Measurements from ENCODE around the gene PACC1.

DNA sequence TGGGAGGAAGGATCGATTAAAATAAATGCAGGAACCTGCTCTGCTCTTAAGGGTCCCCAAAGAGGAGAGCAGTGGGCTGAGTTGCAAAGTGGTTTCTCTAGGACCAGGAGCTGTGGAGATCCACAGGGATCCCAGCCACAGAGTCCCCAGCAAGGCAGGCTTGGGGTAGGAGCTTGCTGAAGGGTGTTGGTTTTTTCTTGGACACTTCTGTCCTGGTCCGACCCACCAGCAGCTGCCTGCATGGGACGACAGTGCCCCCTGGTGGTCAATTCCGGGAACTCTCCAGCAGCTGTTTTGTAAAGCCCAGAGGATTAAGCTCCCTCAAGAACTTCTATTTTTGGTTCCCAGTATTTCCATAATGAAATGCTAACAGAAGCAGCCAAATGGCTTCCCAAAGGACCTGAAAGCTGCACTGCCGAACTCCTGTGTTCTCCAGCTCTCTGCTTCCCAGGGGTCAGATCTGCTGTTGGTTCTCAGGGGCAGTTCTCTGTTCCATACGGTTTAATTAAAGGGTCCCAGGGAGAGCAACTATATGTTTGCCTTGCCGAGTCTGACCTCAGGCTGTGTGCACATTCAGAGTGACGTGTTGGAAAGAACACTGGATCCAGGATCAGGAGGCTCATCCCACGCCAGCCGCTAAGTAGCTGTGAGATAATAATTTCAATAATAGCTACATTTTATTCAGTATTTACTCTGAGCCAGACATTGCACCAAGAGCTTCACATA, 41.3 kb upstream of the PACC1 start:
- TF ChIP-seq MEF2B (IDR thresholded peaks at IDR 0.05; ENCODE audit: partially characterized antibody, poor library complexity, severe bottlenecking): no peak
- no peak for TF ChIP-seq NFYB (IDR thresholded peaks at IDR 0.05; ENCODE audit: insufficient read depth, low read depth, low read length)
- TF ChIP-seq, protein P1, sequence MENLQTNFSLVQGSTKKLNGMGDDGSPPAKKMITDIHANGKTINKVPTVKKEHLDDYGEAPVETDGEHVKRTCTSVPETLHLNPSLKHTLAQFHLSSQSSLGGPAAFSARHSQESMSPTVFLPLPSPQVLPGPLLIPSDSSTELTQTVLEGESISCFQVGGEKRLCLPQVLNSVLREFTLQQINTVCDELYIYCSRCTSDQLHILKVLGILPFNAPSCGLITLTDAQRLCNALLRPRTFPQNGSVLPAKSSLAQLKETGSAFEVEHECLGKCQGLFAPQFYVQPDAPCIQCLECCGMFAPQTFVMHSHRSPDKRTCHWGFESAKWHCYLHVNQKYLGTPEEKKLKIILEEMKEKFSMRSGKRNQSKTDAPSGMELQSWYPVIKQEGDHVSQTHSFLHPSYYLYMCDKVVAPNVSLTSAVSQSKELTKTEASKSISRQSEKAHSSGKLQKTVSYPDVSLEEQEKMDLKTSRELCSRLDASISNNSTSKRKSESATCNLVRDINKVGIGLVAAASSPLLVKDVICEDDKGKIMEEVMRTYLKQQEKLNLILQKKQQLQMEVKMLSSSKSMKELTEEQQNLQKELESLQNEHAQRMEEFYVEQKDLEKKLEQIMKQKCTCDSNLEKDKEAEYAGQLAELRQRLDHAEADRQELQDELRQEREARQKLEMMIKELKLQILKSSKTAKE (IDR thresholded peaks at IDR 0.05; ENCODE audit: low read depth, poor library complexity, severe bottlenecking): peak; percentile 25
- TF ChIP-seq TBL1XR1 (IDR thresholded peaks at IDR 0.05; ENCODE audit: low read depth, low read length): no peak
- TF ChIP-seq EP300 (IDR thresholded peaks at IDR 0.05; ENCODE audit: borderline replicate concordance in 1 of 2, control insufficient read depth in 1 of 2, low read depth in 2 of 2, low read length in 2 of 2): no peak
- TF ChIP-seq TAF1 (IDR thresholded peaks at IDR 0.05; ENCODE audit: borderline replicate concordance, low read depth, low read length): no peak
- no peak for TF ChIP-seq CEBPB (IDR thresholded peaks at IDR 0.05; ENCODE audit: borderline replicate concordance in 1 of 2, low read depth in 2 of 2, low read length in 2 of 2)
- TF ChIP-seq, protein P2, sequence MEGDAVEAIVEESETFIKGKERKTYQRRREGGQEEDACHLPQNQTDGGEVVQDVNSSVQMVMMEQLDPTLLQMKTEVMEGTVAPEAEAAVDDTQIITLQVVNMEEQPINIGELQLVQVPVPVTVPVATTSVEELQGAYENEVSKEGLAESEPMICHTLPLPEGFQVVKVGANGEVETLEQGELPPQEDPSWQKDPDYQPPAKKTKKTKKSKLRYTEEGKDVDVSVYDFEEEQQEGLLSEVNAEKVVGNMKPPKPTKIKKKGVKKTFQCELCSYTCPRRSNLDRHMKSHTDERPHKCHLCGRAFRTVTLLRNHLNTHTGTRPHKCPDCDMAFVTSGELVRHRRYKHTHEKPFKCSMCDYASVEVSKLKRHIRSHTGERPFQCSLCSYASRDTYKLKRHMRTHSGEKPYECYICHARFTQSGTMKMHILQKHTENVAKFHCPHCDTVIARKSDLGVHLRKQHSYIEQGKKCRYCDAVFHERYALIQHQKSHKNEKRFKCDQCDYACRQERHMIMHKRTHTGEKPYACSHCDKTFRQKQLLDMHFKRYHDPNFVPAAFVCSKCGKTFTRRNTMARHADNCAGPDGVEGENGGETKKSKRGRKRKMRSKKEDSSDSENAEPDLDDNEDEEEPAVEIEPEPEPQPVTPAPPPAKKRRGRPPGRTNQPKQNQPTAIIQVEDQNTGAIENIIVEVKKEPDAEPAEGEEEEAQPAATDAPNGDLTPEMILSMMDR (IDR thresholded peaks at IDR 0.05 in 2 of 3, conservative IDR thresholded peaks at IDR 0.05 in 1 of 3; ENCODE audit: control insufficient read depth in 2 of 3, extremely low read depth in 1 of 3, insufficient read depth in 1 of 3, low read depth in 3 of 3, low read length in 3 of 3): peak; percentile 95 to 99 (median 96)
